ENCODE measurements around the gene CNTNAP5. TPM values are rescaled to one million over a fixed set of nuclear protein-coding genes. Genes with fewer than 3 reads are reported as not detected.

CNTNAP5 gene
- total RNA-seq, 3 donors from 2014 or later (not counting 1 experiment from before 2014, with no cell fraction given) = not detected

GRCh38 chr2:124261456-124261855, 236.4 kb downstream of the CNTNAP5 start:
- H3K4me1 ChIP-seq (ENCODE audit: control insufficient read depth, insufficient read depth, low read length) = peaks cover 9% of the 10 kb centered on the region
- ATAC-seq (no peak), DNase-seq (no peak)
- H3K9me3 ChIP-seq (ENCODE audit: control insufficient read depth, insufficient read depth, low read length) = no peaks in the 10 kb centered on the region
- Mint-ChIP-seq H3K27ac (no peak overlapping the region), H3K36me3 (peaks cover 9% of the 10 kb centered on the region), H3K4me3 (no peak overlapping the region), H3K27me3 (ENCODE audit: low read depth in 2 of 2) (no peaks in the 10 kb centered on the region), H3K9me3 (peaks cover 9 to 13% of the 10 kb centered on the region in 2 donors), H3K4me1 (peaks cover 0 to 12% of the 10 kb centered on the region in 2 donors)
- H3K36me3 ChIP-seq (ENCODE audit: control insufficient read depth, insufficient read depth, low read length) = no peaks in the 10 kb centered on the region
- intact Hi-C loops (cut with micrococcal nuclease) = no loop called here
- no peak overlapping the region for H3K27ac ChIP-seq (ENCODE audit: low read length)
- no peak overlapping the region for H3K4me3 ChIP-seq (ENCODE audit: low read length)
- H3K27me3 ChIP-seq (ENCODE audit: control insufficient read depth, insufficient read depth, low read length) = no peaks in the 10 kb centered on the region
- no peak for TF ChIP-seq CTCF (IDR thresholded peaks at IDR 0.05)
- WGBS (ENCODE audit: insufficient coverage) = 90% methylated on average over 5 of the region's 5 CpGs

GRCh38 chr2:124264551-124265091, 239.5 kb downstream of the CNTNAP5 start:
- intact Hi-C loops (cut with micrococcal nuclease) = no loop called here
- ATAC-seq = peak; percentile 84 to 93 (median 89)

GRCh38 chr2:124267794-124268193, 242.7 kb downstream of the CNTNAP5 start:
- no peak for TF ChIP-seq CTCF (IDR thresholded peaks at IDR 0.05)
- peaks cover 0 to 12% of the 10 kb centered on the region in 2 donors for H3K4me1 Mint-ChIP-seq
- Histone ChIP-seq H3K27me3 (ENCODE audit: control insufficient read depth, insufficient read depth, low read length) (no peaks in the 10 kb centered on the region), H3K36me3 (ENCODE audit: control insufficient read depth, insufficient read depth, low read length) (no peaks in the 10 kb centered on the region), H3K9me3 (ENCODE audit: control insufficient read depth, insufficient read depth, low read length) (peaks cover 3% of the 10 kb centered on the region), H3K4me3 (ENCODE audit: low read length) (no peak overlapping the region), H3K27ac (ENCODE audit: low read length) (no peak overlapping the region), H3K4me1 (ENCODE audit: control insufficient read depth, insufficient read depth, low read length) (peaks cover 9% of the 10 kb centered on the region)
- H3K36me3 Mint-ChIP-seq = no peaks in the 10 kb centered on the region
- DNase-seq (no peak), ATAC-seq (no peak)
- H3K9me3 Mint-ChIP-seq = peaks cover 13% of the 10 kb centered on the region in 2 donors
- intact Hi-C loops (cut with micrococcal nuclease) = no loop called here
- H3K27me3 Mint-ChIP-seq (ENCODE audit: low read depth in 2 of 2) = no peaks in the 10 kb centered on the region
- no peak overlapping the region for H3K27ac Mint-ChIP-seq
- no peak overlapping the region for H3K4me3 Mint-ChIP-seq
- 88% methylated on average over 5 of the region's 5 CpGs for WGBS (ENCODE audit: insufficient coverage)

More at GRCh38 chr2:124264551-124265091, 239.5 kb downstream of the CNTNAP5 start:
- peaks cover 9 to 11% of the 10 kb centered on the region in 2 donors for H3K9me3 Mint-ChIP-seq
- H3K27me3 Mint-ChIP-seq (ENCODE audit: low read depth in 2 of 2) = no peaks in the 10 kb centered on the region
- Histone ChIP-seq H3K27me3 (ENCODE audit: control insufficient read depth, insufficient read depth, low read length) (no peaks in the 10 kb centered on the region), H3K4me3 (ENCODE audit: low read length) (no peak overlapping the region), H3K4me1 (ENCODE audit: control insufficient read depth, insufficient read depth, low read length) (peaks cover 9% of the 10 kb centered on the region), H3K27ac (ENCODE audit: low read length) (peak overlapping the region; percentile 92), H3K36me3 (ENCODE audit: control insufficient read depth, insufficient read depth, low read length) (no peaks in the 10 kb centered on the region), H3K9me3 (ENCODE audit: control insufficient read depth, insufficient read depth, low read length) (peaks cover 3% of the 10 kb centered on the region)
- peak; percentile 9 to 16 for DNase-seq
- TF ChIP-seq CTCF (IDR thresholded peaks at IDR 0.05) = no peak
- 68% methylated on average over 6 of the region's 6 CpGs for WGBS (ENCODE audit: insufficient coverage)
- H3K36me3 Mint-ChIP-seq = peaks cover 7% of the 10 kb centered on the region
- H3K4me3 Mint-ChIP-seq = peak overlapping the region; percentile 40
- peak overlapping the region; percentile 79 to 87 for H3K27ac Mint-ChIP-seq
- H3K4me1 Mint-ChIP-seq = peaks cover 0 to 12% of the 10 kb centered on the region in 2 donors

- peaks cover 8 to 17% of the 10 kb centered on the region in 2 donors for H3K9me3 Mint-ChIP-seq
- H3K9me3 ChIP-seq (ENCODE audit: control insufficient read depth, insufficient read depth, low read length) = peaks cover 3% of the 10 kb centered on the region
- 86% methylated on average over 7 of the region's 7 CpGs for WGBS (ENCODE audit: insufficient coverage)
- no peaks in the 10 kb centered on the region for H3K36me3 Mint-ChIP-seq
- no peak overlapping the region for H3K27ac Mint-ChIP-seq
- no peak for TF ChIP-seq CTCF (IDR thresholded peaks at IDR 0.05)
- DNase-seq = no peak
- no peak overlapping the region for H3K4me3 ChIP-seq (ENCODE audit: low read length)
- intact Hi-C loops (cut with micrococcal nuclease) = no loop called here
- no peaks in the 10 kb centered on the region for H3K27me3 Mint-ChIP-seq (ENCODE audit: low read depth in 2 of 2)
- no peaks in the 10 kb centered on the region for H3K27me3 ChIP-seq (ENCODE audit: control insufficient read depth, insufficient read depth, low read length)
- peaks cover 0 to 12% of the 10 kb centered on the region in 2 donors for H3K4me1 Mint-ChIP-seq
- H3K4me3 Mint-ChIP-seq = no peak overlapping the region
- ATAC-seq = no peak
- H3K36me3 ChIP-seq (ENCODE audit: control insufficient read depth, insufficient read depth, low read length) = no peaks in the 10 kb centered on the region
- peaks cover 8% of the 10 kb centered on the region for H3K4me1 ChIP-seq (ENCODE audit: control insufficient read depth, insufficient read depth, low read length)
- H3K27ac ChIP-seq (ENCODE audit: low read length) = no peak overlapping the region
Measured at GRCh38 chr2:124269348-124269747, 244.3 kb downstream of the CNTNAP5 start.

All from natural killer cell (primary cell).